ENCODE measurements around the gene NCAM1.

Gene NCAM1

GRCh38 chr11:113278481-113278880, 317.3 kb downstream of the NCAM1 start:
- H3K27ac ChIP-seq, result no peak overlapping the region
- H3K9me3 ChIP-seq (ENCODE audit: low read depth, low read length), result no peaks in the 10 kb centered on the region
- TF ChIP-seq FOXP2 (optimal IDR thresholded peaks at IDR 0.05; ENCODE audit: control extremely low read depth, extremely low read length, insufficient read depth) (no peak), EZH2 (IDR thresholded peaks at IDR 0.05) (no peak), POLR2AphosphoS5 (IDR thresholded peaks at IDR 0.05; ENCODE audit: borderline replicate concordance, low read depth, low read length) (no peak)
- H3K4me3 ChIP-seq, result no peak overlapping the region
- no peak for DNase-seq (ENCODE audit: low read depth, low spot score)
- no peaks in the 10 kb centered on the region for H3K36me3 ChIP-seq (ENCODE audit: insufficient read depth, low read length)
- no peak overlapping the region for H3K9ac ChIP-seq (ENCODE audit: insufficient read length)

- Histone ChIP-seq H3K9me3 (ENCODE audit: low read depth, low read length) (no peaks in the 10 kb centered on the region), H3K4me3 (no peak overlapping the region), H3K27ac (no peak overlapping the region), H3K9ac (ENCODE audit: insufficient read length) (no peak overlapping the region), H3K36me3 (ENCODE audit: insufficient read depth, low read length) (no peaks in the 10 kb centered on the region)
- TF ChIP-seq FOXP2 (optimal IDR thresholded peaks at IDR 0.05; ENCODE audit: control extremely low read depth, extremely low read length, insufficient read depth) (no peak), EZH2 (IDR thresholded peaks at IDR 0.05) (no peak), POLR2AphosphoS5 (IDR thresholded peaks at IDR 0.05; ENCODE audit: borderline replicate concordance, low read depth, low read length) (no peak)
- no peak for DNase-seq (ENCODE audit: low read depth, low spot score)
Observed at GRCh38 chr11:113278925-113279324, 317.7 kb downstream of the NCAM1 start.

GRCh38 chr11:113279591-113279990, 318.4 kb downstream of the NCAM1 start:
- DNase-seq (ENCODE audit: low read depth, low spot score), result no peak
- no peak for TF ChIP-seq POLR2AphosphoS5 (IDR thresholded peaks at IDR 0.05; ENCODE audit: borderline replicate concordance, low read depth, low read length)
- no peak for TF ChIP-seq EZH2 (IDR thresholded peaks at IDR 0.05)
- no peak for TF ChIP-seq FOXP2 (optimal IDR thresholded peaks at IDR 0.05; ENCODE audit: control extremely low read depth, extremely low read length, insufficient read depth)
- no peaks in the 10 kb centered on the region for H3K36me3 ChIP-seq (ENCODE audit: insufficient read depth, low read length)
- no peaks in the 10 kb centered on the region for H3K9me3 ChIP-seq (ENCODE audit: low read depth, low read length)
- H3K4me3 ChIP-seq, result no peak overlapping the region
- H3K9ac ChIP-seq (ENCODE audit: insufficient read length), result no peak overlapping the region
- H3K27ac ChIP-seq, result no peak overlapping the region

DNA sequence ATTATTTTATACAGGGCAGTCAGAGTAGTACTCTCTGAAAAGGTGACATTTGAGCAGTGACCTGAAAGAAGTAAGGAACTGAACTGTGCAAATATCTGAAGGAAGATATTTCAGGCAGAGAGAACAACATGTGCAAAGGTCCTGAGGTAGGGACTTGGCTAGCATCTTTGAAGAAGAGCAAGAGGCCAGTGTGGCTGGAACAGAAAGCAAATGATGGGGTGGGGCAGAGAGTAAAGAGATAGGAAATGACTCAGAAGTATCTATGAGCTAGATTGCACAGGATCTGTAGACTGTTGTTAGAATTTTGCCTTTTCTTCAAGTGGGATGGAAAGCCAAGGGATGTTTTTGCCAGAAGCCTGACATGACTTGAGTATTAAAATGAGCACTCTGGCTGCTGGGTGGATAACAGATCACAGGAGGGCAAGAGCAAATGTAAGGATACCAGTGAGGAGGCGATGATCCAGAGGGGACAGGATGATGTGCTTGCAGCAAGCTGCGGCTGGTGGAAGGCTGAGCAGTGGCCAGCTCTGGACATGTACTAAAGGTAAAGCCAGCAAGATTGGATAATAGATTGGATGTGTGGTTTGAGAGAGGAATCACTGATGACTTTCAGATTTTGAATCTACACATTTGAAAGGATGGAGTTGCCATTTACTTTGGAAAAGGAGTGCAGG, 320.0 kb downstream of the NCAM1 start:
- TF ChIP-seq FOXP2 (optimal IDR thresholded peaks at IDR 0.05; ENCODE audit: control extremely low read depth, extremely low read length, insufficient read depth) (no peak), EZH2 (IDR thresholded peaks at IDR 0.05) (no peak), POLR2AphosphoS5 (IDR thresholded peaks at IDR 0.05; ENCODE audit: borderline replicate concordance, low read depth, low read length) (no peak)
- Histone ChIP-seq H3K4me3 (no peak overlapping the region), H3K27ac (no peak overlapping the region), H3K9me3 (ENCODE audit: low read depth, low read length) (no peaks in the 10 kb centered on the region), H3K36me3 (ENCODE audit: insufficient read depth, low read length) (no peaks in the 10 kb centered on the region), H3K9ac (ENCODE audit: insufficient read length) (no peak overlapping the region)
- no peak for DNase-seq (ENCODE audit: low read depth, low spot score)

- no peak overlapping the region for H3K27ac ChIP-seq
- no peaks in the 10 kb centered on the region for H3K36me3 ChIP-seq (ENCODE audit: insufficient read depth, low read length)
- H3K4me3 ChIP-seq, result no peak overlapping the region
- no peaks in the 10 kb centered on the region for H3K9me3 ChIP-seq (ENCODE audit: low read depth, low read length)
- H3K9ac ChIP-seq (ENCODE audit: insufficient read length), result no peak overlapping the region
- TF ChIP-seq POLR2AphosphoS5 (IDR thresholded peaks at IDR 0.05; ENCODE audit: borderline replicate concordance, low read depth, low read length) (no peak), EZH2 (IDR thresholded peaks at IDR 0.05) (no peak), FOXP2 (optimal IDR thresholded peaks at IDR 0.05; ENCODE audit: control extremely low read depth, extremely low read length, insufficient read depth) (no peak)
- no peak for DNase-seq (ENCODE audit: low read depth, low spot score)
Observed at GRCh38 chr11:113282898-113283437, 321.7 kb downstream of the NCAM1 start.

DNA sequence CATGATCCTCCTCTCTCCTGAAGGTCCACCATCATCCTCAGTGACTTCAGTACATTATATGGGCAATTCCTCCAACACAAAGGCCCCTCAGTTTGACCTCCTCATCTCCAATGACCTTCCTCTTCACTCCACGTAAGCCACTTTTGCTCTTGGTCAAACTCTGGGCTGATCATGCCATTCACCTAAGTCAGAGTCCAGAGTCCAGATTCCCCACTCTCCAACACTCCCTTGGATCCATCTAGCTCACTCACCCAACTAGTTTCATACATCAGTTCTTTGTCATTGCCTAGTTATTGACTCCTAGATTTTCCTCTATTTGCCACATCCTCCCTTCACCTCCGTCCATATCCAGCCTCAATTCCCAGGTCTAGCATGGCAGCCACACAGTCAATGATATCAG, 322.7 kb downstream of the NCAM1 start:
- Histone ChIP-seq H3K36me3 (ENCODE audit: insufficient read depth, low read length) (no peaks in the 10 kb centered on the region), H3K4me3 (no peak overlapping the region), H3K27ac (no peak overlapping the region), H3K9ac (ENCODE audit: insufficient read length) (no peak overlapping the region), H3K9me3 (ENCODE audit: low read depth, low read length) (no peaks in the 10 kb centered on the region)
- no peak for DNase-seq (ENCODE audit: low read depth, low spot score)
- TF ChIP-seq EZH2 (IDR thresholded peaks at IDR 0.05) (no peak), POLR2AphosphoS5 (IDR thresholded peaks at IDR 0.05; ENCODE audit: borderline replicate concordance, low read depth, low read length) (no peak), FOXP2 (optimal IDR thresholded peaks at IDR 0.05; ENCODE audit: control extremely low read depth, extremely low read length, insufficient read depth) (no peak)

- Histone ChIP-seq H3K36me3 (ENCODE audit: insufficient read depth, low read length) (no peaks in the 10 kb centered on the region), H3K4me3 (no peak overlapping the region), H3K9me3 (ENCODE audit: low read depth, low read length) (no peaks in the 10 kb centered on the region), H3K9ac (ENCODE audit: insufficient read length) (no peak overlapping the region), H3K27ac (no peak overlapping the region)
- no peak for TF ChIP-seq EZH2 (IDR thresholded peaks at IDR 0.05)
- TF ChIP-seq POLR2AphosphoS5 (IDR thresholded peaks at IDR 0.05; ENCODE audit: borderline replicate concordance, low read depth, low read length), result no peak
- DNase-seq (ENCODE audit: low read depth, low spot score), result no peak
Observed at GRCh38 chr11:113286009-113286408, 324.8 kb downstream of the NCAM1 start.

GRCh38 chr11:113286509-113287497, 325.6 kb downstream of the NCAM1 start:
- no peak overlapping the region for H3K4me3 ChIP-seq
- H3K36me3 ChIP-seq (ENCODE audit: insufficient read depth, low read length), result no peaks in the 10 kb centered on the region
- H3K9ac ChIP-seq (ENCODE audit: insufficient read length), result no peak overlapping the region
- no peak for TF ChIP-seq POLR2AphosphoS5 (IDR thresholded peaks at IDR 0.05; ENCODE audit: borderline replicate concordance, low read depth, low read length)
- no peak for TF ChIP-seq EZH2 (IDR thresholded peaks at IDR 0.05)
- TF ChIP-seq FOXP2 (optimal IDR thresholded peaks at IDR 0.05; ENCODE audit: control extremely low read depth, extremely low read length, insufficient read depth), result no peak
- no peak overlapping the region for H3K27ac ChIP-seq
- no peak for DNase-seq (ENCODE audit: low read depth, low spot score)
- H3K9me3 ChIP-seq (ENCODE audit: low read depth, low read length), result no peaks in the 10 kb centered on the region

Data from SK-N-MC (cell line).